SK-N-SH treated with all-trans-retinoic acid at 6 μM for 48 hours (cell line): Measurements from ENCODE around the gene FRMPD2.

ENCODE experiments used
- ARNTL ChIP-seq: fragments of 450-650 bp; formaldehyde crosslinking; IDR thresholded peaks from 2 replicates; pipeline ENCODE4 v1.5.0; 2020; ENCODE audit warnings: low read depth, mild to moderate bottlenecking, moderate library complexity, borderline replicate concordance
- CSDC2 ChIP-seq: fragments of 250-450 bp; sonication (Bioruptor Pico); IDR thresholded peaks from 2 replicates; pipeline ENCODE4 v1.5.0; 2020; ENCODE audit warnings: mild to moderate bottlenecking, moderate library complexity
- ESRRG ChIP-seq: fragments of 250-450 bp; sonication (Bioruptor Pico); IDR thresholded peaks from 2 replicates; pipeline ENCODE4 v1.6.1; 2021; ENCODE audit warnings: mild to moderate bottlenecking
- OSR1 ChIP-seq: fragments of 250-450 bp; sonication (Bioruptor Pico); IDR thresholded peaks from 2 replicates; pipeline ENCODE4 v1.8.0; 2022; ENCODE audit warnings: moderate library complexity, mild to moderate bottlenecking, inconsistent platforms
- RARB ChIP-seq: fragments of 250-450 bp; sonication (Bioruptor Pico); IDR thresholded peaks from 2 replicates; pipeline ENCODE4 v1.8.0; 2021; ENCODE audit warnings: mild to moderate bottlenecking, moderate library complexity
- TOX ChIP-seq: fragments of 250-450 bp; sonication (Bioruptor Pico); IDR thresholded peaks from 2 replicates; pipeline ENCODE4 v1.8.0; 2021; ENCODE audit warnings: mild to moderate bottlenecking, moderate library complexity, borderline replicate concordance
- ZC3H10 ChIP-seq: fragments of 250-450 bp; sonication (Bioruptor Pico); IDR thresholded peaks from 2 replicates; pipeline ENCODE4 v1.5.1; 2021; ENCODE audit warnings: mild to moderate bottlenecking, moderate library complexity
- ZFP3 ChIP-seq: fragments of 250-450 bp; sonication (Bioruptor Pico); IDR thresholded peaks from 2 replicates; pipeline ENCODE4 v1.5.0; 2020; ENCODE audit warnings: mild to moderate bottlenecking, moderate library complexity
- ZNF70 ChIP-seq: fragments of 450-650 bp; formaldehyde crosslinking; IDR thresholded peaks from 2 replicates; pipeline ENCODE4 v1.5.0; 2020; ENCODE audit warnings: mild to moderate bottlenecking, moderate library complexity
- TF ChIP-seq, protein P1 (sequence below): fragments of 250-450 bp; sonication (Bioruptor Pico); IDR thresholded peaks from 2 replicates; pipeline ENCODE4 v1.8.0; 2020; ENCODE audit warnings: mild to moderate bottlenecking, moderate library complexity, borderline replicate concordance
- TF ChIP-seq, protein P2 (sequence below): fragments of 250-450 bp; sonication (Bioruptor Pico); IDR thresholded peaks from 2 replicates; pipeline ENCODE4 v1.5.1; 2021; ENCODE audit warnings: mild to moderate bottlenecking, moderate library complexity
- TF ChIP-seq, protein P3 (sequence below): fragments of 250-450 bp; sonication (Bioruptor Pico); IDR thresholded peaks from 2 replicates; pipeline ENCODE4 v1.5.1; 2020; ENCODE audit warnings: low read depth, mild to moderate bottlenecking, moderate library complexity

DNA sequence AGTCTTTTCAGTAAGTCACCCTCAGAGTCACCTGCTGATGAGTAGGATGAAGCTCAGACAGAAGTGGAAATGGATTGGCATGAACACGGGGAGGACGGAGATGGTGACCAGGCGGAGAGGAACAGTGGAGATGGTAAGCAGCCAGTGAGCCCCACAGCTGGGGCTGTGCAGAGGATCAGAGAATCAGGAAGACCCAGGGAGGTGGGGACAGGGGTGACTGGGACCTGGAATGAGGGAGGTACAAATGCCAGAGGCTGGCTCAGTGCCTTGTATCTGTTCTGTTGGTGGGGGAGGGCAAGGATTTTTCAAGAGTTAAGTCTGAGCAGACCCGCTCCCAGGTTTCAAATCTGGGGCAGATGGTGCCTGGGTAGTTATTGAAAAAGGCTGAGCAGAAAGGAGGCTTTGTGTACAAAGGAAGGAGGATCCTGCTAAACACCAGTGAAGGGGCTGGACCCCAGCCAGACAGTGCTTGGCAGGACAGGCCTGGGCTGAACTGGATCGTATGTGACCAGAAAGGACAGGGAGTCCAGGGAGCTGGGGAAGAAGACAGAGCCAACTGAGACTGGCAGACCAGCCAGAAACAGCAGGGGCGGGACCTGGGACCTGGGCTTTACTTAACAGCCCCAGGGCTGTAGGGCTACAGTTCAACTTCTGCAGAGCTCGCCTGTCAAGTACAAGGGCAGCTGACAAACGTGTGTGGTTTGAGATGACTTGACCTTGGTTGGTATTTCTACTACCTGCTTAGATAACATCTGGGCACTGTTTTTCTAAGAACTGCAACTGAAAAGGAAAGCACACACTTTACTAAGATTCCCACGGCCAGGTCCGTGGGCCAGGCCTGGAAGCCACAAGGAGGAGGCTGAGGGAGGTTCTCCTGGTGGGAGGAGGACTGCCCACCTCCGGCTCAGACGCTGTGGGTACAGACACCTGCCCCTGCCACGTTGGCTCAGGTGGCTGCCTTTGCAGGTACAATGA lies 13.2 kb upstream of the FRMPD2 start:
- TF ChIP-seq ZC3H10 (CRISPR knock-in tag): no peak
- TF ChIP-seq ARNTL (CRISPR knock-in tag): no peak
- TF ChIP-seq, protein P1, sequence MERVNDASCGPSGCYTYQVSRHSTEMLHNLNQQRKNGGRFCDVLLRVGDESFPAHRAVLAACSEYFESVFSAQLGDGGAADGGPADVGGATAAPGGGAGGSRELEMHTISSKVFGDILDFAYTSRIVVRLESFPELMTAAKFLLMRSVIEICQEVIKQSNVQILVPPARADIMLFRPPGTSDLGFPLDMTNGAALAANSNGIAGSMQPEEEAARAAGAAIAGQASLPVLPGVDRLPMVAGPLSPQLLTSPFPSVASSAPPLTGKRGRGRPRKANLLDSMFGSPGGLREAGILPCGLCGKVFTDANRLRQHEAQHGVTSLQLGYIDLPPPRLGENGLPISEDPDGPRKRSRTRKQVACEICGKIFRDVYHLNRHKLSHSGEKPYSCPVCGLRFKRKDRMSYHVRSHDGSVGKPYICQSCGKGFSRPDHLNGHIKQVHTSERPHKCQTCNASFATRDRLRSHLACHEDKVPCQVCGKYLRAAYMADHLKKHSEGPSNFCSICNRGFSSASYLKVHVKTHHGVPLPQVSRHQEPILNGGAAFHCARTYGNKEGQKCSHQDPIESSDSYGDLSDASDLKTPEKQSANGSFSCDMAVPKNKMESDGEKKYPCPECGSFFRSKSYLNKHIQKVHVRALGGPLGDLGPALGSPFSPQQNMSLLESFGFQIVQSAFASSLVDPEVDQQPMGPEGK (CRISPR knock-in tag): no peak
- no peak for TF ChIP-seq ESRRG (CRISPR knock-in tag)
- TF ChIP-seq ZFP3: no peak
- no peak for TF ChIP-seq TOX
- no peak for TF ChIP-seq ZNF70 (CRISPR knock-in tag)
- no peak for TF ChIP-seq OSR1 (CRISPR knock-in tag)
- TF ChIP-seq RARB: no peak
- TF ChIP-seq, protein P2, sequence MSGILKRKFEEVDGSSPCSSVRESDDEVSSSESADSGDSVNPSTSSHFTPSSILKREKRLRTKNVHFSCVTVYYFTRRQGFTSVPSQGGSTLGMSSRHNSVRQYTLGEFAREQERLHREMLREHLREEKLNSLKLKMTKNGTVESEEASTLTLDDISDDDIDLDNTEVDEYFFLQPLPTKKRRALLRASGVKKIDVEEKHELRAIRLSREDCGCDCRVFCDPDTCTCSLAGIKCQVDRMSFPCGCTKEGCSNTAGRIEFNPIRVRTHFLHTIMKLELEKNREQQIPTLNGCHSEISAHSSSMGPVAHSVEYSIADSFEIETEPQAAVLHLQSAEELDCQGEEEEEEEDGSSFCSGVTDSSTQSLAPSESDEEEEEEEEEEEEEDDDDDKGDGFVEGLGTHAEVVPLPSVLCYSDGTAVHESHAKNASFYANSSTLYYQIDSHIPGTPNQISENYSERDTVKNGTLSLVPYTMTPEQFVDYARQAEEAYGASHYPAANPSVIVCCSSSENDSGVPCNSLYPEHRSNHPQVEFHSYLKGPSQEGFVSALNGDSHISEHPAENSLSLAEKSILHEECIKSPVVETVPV (CRISPR knock-in tag): no peak
- TF ChIP-seq, protein P3, sequence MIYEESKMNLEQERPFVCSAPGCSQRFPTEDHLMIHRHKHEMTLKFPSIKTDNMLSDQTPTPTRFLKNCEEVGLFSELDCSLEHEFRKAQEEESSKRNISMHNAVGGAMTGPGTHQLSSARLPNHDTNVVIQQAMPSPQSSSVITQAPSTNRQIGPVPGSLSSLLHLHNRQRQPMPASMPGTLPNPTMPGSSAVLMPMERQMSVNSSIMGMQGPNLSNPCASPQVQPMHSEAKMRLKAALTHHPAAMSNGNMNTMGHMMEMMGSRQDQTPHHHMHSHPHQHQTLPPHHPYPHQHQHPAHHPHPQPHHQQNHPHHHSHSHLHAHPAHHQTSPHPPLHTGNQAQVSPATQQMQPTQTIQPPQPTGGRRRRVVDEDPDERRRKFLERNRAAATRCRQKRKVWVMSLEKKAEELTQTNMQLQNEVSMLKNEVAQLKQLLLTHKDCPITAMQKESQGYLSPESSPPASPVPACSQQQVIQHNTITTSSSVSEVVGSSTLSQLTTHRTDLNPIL (CRISPR knock-in tag): no peak
- TF ChIP-seq CSDC2 (CRISPR knock-in tag): no peak
